ENCODE data around the gene KLHDC9.

DNA sequence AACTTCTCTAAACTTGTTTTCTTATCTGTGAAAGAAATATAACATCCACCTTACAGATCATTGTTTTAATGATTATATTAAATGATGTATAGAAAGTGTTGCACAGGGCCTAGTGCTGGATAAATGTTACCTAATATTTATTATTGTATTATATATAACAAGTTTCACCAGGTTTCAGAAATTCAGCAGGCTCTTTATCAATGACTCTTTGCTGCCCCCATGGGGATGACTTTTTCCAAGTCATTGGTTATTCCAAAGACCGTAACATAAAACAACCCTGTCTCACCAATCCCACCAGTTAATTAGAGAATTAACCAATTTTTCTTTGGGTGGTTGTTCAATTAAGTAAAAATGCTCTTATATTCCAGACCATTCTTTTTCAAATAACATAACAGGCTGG is 41.6 kb downstream of the KLHDC9 start:
- TF ChIP-seq, protein P1, sequence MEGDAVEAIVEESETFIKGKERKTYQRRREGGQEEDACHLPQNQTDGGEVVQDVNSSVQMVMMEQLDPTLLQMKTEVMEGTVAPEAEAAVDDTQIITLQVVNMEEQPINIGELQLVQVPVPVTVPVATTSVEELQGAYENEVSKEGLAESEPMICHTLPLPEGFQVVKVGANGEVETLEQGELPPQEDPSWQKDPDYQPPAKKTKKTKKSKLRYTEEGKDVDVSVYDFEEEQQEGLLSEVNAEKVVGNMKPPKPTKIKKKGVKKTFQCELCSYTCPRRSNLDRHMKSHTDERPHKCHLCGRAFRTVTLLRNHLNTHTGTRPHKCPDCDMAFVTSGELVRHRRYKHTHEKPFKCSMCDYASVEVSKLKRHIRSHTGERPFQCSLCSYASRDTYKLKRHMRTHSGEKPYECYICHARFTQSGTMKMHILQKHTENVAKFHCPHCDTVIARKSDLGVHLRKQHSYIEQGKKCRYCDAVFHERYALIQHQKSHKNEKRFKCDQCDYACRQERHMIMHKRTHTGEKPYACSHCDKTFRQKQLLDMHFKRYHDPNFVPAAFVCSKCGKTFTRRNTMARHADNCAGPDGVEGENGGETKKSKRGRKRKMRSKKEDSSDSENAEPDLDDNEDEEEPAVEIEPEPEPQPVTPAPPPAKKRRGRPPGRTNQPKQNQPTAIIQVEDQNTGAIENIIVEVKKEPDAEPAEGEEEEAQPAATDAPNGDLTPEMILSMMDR (IDR thresholded peaks at IDR 0.05), result peak; percentile 12 to 22 (median 12)
- no peak for TF ChIP-seq POLR2A (IDR thresholded peaks at IDR 0.05)
